Transverse colon (tissue), 3 donors: Measurements from ENCODE around the gene HIP1R.

ENCODE experiments used
- EP300 ChIP-seq: sonication (generic); formaldehyde crosslinking; IDR thresholded peaks from one replicate; pipeline ENCODE4 v1.6.1; 2017; ENCODE audit warnings: antibody characterized with exemption, low read depth
- POLR2A ChIP-seq: fragments of 450-650 bp; IDR thresholded peaks from one replicate; pipeline ENCODE4 v1.6.1; 2016; ENCODE audit warnings: antibody characterized with exemption, mild to moderate bottlenecking, moderate library complexity
- TF ChIP-seq, protein P1 (sequence below), 5 experiments: fragments of 200-600 bp in 3 of 5; fragments of 450-650 bp in 2 of 5; sonication (generic) in 3 of 5; IDR thresholded peaks; 1 replicate in 2 of 5; 2 replicates in 3 of 5; pipeline ENCODE4 v1.5.1; 2016 to 2017; ENCODE audit warnings: antibody characterized with exemption in 5 of 5, inconsistent platforms in 3 of 5, mild to moderate bottlenecking in 2 of 5, moderate library complexity in 1 of 5

DNA sequence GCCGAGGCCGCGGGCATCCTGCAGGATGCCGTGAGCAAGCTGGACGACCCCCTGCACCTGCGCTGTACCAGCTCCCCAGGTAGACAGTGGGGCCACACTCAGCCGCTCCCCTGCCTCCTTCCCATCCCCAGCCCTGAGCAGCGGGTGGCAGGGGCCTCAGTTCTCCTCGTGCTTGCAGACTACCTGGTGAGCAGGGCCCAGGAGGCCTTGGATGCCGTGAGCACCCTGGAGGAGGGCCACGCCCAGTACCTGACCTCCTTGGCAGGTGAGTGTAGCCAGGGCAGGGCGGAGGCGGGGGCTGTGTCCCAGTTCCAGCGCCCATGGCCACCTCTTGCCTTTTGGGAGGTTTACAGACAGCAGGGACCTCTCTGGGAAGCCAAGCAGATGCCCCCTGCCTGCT lies 22.9 kb downstream of the HIP1R start:
- no peak for TF ChIP-seq POLR2A
- TF ChIP-seq, protein P1, sequence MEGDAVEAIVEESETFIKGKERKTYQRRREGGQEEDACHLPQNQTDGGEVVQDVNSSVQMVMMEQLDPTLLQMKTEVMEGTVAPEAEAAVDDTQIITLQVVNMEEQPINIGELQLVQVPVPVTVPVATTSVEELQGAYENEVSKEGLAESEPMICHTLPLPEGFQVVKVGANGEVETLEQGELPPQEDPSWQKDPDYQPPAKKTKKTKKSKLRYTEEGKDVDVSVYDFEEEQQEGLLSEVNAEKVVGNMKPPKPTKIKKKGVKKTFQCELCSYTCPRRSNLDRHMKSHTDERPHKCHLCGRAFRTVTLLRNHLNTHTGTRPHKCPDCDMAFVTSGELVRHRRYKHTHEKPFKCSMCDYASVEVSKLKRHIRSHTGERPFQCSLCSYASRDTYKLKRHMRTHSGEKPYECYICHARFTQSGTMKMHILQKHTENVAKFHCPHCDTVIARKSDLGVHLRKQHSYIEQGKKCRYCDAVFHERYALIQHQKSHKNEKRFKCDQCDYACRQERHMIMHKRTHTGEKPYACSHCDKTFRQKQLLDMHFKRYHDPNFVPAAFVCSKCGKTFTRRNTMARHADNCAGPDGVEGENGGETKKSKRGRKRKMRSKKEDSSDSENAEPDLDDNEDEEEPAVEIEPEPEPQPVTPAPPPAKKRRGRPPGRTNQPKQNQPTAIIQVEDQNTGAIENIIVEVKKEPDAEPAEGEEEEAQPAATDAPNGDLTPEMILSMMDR (IDR thresholded peaks at IDR 0.05) = no peak
- TF ChIP-seq EP300 = no peak
